Measurements from ENCODE around the gene SORCS1.

Gene SORCS1

DNA sequence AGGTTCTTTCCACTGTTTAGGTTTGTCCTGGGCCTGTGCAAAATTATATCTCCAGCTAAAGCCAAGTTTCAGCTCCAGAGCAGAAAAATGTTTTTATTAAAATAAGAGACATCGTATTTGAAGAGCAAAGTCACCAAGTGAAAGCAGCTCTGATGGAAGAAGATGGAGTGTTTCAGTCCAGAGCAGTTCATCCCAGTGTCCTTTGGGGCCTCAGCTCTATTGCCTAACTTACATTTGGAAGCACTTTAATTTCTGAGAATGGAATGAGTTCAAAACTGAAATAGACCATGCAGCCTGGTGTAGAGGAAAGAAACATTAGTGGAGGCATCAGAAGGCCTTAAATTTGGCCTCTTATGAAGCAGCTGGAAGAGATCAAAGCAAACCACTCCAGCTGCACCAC lies 545.2 kb downstream of the SORCS1 start:
- in situ Hi-C loops (cut with MboI; ENCODE audit: low sequenced_read_pairs) = no loop called here

DNA sequence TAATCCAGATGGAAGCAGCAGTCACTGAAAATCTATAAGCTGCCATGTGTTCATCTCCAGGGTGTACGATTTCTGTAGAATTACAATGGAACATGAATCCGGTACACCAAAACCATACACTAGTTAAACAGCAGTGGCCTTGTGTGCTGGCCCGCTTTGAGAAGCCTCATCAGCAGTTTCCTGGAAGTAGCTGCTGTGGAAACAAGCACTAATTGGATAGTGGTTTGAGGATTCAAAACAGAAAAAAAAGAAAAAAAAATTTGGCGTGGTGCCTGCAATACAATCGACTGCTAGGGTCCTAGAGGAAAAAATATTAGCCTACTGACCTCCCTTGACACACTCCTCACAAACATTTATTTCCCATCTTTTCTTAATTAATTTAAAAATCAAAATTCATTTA lies 545.9 kb downstream of the SORCS1 start:
- in situ Hi-C loops (cut with MboI; ENCODE audit: low sequenced_read_pairs) = no loop called here

DNA sequence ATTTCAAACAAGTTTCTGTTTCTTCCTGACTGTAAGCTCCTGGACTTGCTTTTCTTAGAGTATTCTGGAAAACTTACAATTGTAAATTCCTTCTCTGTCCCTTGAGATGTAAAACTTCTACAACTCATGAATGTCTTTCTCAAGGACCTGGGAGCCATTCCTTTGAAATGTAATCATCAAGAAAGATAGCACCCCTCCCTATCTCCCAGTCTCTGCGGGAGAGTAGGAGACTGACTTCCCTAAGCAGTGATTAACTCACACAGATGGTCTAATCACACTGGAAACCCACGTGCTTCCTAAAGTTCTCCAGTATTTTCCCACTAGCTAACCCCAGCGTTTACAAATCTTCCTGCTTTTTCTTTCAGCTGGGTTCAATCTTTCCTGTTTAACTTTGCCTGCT lies 549.4 kb downstream of the SORCS1 start:
- in situ Hi-C loops (cut with MboI; ENCODE audit: low sequenced_read_pairs) = no loop called here

DNA sequence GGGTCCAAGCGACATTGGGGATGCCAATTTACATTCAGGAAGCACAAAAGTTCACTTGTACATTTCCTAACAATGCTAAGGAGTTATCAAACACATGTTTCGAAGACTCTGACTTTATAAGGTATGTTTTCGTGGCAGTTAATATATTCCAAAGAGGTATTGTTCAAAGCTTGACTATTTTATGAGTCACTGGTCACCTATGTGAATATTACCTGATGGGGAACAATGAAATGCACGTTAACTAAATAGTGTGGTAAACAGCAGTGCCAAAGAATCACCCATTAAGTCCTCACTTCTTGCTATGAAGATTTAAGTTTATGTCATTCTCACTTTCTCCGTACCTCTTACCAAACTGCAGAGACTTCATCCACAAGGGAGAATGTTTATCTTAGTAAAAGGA lies 550.2 kb downstream of the SORCS1 start:
- in situ Hi-C loops (cut with MboI; ENCODE audit: low sequenced_read_pairs) = no loop called here

DNA sequence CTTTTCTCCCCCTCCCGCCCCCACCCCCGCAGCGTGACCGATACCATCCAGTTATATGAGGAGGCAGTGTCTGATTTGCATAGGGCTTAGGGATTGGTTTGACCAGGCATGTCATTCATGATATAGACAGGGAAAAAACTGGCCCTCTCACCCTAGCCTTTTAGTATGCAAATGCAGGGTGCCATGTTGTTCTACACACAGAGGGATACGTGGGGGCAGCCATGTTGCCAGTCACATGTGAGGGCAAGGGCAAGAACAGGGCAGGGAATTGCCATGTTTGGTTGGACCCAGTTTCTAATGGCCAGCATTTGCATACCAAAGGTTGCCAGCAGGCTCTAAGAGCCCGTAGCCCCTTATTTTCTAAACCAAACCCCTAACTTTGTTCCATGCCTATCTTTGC lies 552.1 kb downstream of the SORCS1 start:
- in situ Hi-C loops (cut with MboI; ENCODE audit: low sequenced_read_pairs) = no loop called here

DNA sequence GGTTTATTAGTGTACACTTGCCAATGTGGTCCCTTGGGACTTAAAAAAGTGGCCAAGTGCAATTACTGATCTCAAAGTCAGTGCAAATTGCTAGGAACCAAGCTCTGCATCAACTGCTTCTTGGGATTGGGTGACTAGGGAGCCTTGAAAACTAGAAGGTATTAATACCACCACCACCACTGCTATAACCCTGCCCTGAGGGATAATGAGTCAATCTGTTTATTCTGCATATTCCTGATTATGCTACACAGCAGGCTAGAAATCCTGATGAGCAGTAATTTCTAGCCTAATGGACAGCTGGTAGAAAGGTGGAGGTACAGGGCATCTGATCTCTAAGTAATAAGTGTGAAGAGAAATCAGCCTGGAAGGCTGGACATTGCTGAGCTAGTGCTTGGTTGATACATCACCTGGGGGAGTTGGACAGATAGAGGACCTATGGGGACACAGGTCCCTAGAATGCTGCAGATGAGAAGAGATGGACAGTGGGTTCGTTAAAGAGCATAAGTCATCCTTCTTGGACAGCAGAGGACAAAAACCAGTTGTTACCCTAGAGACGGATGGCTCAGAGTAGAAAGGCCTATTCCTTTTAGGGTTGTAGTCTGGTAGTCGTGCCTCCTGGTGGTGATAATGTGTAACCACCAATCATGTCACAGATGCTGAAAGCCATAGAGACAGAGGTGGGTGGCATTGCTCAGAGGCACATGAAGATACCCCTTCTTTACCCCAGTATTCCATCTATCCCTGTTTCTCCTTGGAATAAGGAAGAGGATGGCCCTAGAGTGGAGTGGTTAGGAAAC lies 554.8 kb downstream of the SORCS1 start:
- in situ Hi-C loops (cut with MboI; ENCODE audit: low sequenced_read_pairs) = no loop called here

DNA sequence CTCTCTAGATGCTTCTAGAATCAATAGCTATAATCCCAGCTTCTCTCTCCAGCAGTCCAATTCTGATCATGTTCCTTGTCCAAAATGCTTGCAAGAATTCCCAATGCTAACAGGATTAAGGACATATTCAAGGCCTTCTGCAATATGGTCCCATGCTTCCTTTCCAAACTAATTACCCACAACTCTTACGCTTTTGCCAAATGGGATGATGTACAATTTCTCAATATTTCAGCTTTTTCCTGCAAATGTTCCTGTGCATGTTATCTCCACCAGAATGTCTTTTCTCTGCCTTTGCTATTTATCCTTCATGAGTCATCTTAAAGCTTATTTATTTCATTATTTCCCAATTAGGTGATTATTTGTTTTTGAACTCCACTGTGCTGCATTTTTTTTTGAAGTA lies 556.4 kb downstream of the SORCS1 start:
- in situ Hi-C loops (cut with MboI; ENCODE audit: low sequenced_read_pairs) = no loop called here

DNA sequence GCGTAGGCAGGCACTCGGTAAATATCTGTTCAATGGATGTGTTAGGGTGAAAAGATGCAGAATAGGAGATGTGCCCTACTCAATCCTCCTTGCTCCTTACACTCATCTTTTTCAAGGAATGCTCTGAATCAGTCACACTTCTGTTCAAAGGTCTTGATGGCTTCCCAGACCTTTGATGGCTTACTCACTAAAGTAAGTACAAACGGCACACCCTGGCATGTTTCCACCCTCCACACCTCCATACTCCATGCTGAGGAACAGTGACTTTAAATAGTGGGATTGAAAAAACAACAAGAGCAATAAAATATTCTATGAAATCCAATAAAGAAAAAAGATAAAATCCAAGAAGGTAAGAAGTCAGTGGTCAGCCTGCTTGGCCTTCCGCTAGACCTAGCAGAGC lies 569.2 kb downstream of the SORCS1 start:
- in situ Hi-C loops (cut with MboI; ENCODE audit: low sequenced_read_pairs) = no loop called here

DNA sequence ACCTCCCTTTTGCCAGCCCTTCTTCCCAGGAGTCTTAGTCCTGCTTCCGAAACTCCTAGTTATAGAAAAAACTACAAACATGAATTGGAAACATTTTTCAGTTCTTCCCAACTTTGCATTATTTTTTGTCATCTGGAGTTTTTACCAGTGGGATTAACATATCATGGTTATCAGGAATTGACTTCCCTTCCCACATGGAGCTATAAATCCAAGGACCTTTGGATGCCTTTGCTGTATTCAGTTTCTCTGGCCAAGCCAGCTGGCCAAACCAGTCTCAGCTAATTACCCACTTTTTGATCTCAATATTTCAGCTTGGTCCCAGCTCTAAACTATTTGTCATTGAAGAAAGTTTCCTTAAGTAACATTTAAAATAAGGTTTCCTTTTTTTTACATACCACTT lies 570.6 kb downstream of the SORCS1 start:
- in situ Hi-C loops (cut with MboI; ENCODE audit: low sequenced_read_pairs) = no loop called here

DNA sequence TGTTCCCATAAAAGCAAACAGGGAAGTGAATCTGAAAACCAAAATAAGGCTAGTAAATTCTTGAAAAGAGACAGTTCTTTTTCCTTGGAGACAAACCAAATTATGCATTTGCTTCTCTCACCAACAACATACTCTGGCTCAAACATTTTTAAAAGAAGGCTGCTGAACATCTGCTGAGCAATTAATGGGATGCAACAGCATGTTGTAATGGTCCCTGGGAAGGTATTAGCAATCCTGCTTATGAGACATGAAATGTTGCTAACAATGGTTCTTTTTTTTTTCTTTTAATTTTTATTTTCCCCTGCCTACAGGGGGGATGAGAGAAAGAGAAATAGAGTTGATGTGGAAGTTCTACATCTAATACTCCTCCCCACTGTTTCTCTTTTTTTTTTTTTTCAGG lies 572.1 kb downstream of the SORCS1 start:
- in situ Hi-C loops (cut with MboI; ENCODE audit: low sequenced_read_pairs) = no loop called here

DNA sequence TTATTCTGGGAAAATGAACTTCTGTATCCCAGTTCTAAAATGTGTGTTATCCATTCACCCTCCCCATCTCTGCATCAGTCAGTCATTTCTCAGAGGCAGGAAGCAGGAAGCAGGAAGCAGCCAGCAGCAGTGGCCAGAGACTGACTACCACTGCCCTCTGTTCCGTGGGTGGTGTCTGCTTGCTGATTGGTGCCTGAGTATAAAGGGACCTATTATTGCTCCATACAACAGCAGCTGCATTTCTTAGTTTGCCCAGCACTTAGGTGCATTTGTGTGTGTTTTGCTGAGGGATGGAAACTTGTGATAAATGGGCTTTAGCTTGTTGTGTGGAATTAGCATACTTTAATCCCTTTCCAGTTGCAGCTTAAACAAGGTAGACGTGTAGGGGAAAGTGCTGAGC lies 582.2 kb downstream of the SORCS1 start:
- in situ Hi-C loops (cut with MboI; ENCODE audit: low sequenced_read_pairs) = no loop called here

DNA sequence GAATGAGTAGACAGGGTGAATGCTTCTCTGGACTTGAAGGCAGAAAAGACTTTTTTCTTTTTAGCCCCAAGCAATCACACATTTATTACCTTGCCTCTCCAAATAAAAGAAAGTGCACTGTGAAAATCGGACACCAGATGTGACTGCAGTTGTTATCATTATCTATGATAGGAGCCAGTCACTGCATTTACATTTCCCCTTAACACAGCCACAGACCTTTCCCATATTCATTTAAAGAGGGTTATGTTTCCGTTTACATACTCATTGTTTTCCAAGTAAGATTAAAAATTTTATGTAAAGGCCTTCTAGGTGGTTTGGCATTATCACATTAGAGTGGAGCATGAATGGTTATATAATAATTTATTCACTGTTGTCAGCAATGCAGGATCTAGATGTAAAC lies 586.8 kb downstream of the SORCS1 start:
- in situ Hi-C loops (cut with MboI; ENCODE audit: low sequenced_read_pairs) = no loop called here

DNA sequence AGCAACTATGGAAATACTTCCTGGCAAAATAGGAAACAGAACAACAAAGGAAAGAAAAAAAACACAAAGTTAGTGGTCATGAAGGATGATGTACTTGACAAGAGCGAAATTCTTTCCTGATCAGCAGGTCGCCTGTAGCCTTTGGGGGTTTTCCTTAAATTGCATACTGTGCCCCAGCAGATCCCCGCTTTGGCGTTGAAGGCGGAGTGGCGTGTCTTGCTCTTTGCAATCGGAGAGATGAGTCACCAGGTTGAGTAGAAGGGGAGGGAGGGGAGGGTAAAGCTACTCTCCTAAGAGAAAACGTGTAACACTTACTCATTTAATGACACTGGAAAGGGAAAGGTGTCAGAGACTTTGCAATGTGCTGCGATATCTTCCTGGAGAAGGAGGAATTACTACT lies 587.2 kb downstream of the SORCS1 start:
- in situ Hi-C loops (cut with MboI; ENCODE audit: low sequenced_read_pairs) = no loop called here

DNA sequence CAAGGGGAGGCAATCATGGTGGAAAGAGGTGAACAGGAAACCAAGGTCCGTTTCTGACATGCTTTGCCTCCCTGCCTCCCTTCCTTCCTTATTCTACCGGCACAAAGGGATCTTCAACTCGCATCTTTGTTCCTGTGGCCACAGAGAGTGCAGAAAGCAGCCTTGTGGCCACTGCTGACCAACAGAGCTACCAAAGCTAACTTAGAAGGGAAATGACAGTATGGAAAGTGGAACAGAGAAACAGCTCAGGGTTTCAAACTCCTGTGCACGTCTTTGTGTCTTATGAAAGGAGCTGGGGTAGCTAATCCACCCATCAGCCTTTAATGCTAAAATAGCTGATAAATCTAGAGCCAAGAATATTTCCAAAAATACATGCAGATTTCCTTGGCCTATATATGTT lies 588.0 kb downstream of the SORCS1 start:
- in situ Hi-C loops (cut with MboI; ENCODE audit: low sequenced_read_pairs) = no loop called here

DNA sequence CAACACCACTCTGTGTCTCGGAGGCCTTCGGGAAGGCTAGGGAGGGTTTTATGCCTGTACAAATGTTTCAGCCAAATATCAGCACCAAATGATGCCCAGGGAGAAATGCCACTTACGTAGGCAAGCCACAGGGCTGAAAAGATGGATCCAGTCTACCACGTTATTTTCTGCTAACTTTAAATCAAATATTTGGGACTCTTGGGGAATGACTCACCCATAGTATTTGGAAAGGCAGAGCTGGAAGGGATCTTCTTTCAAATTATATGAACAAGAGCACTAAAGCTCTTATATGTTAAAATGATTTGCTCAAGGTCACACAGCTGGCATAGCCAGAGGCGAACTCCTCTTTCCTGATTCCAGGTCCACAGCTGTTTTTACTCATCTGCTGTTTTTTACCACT lies 591.4 kb downstream of the SORCS1 start:
- in situ Hi-C loops (cut with MboI; ENCODE audit: low sequenced_read_pairs) = no loop called here

DNA sequence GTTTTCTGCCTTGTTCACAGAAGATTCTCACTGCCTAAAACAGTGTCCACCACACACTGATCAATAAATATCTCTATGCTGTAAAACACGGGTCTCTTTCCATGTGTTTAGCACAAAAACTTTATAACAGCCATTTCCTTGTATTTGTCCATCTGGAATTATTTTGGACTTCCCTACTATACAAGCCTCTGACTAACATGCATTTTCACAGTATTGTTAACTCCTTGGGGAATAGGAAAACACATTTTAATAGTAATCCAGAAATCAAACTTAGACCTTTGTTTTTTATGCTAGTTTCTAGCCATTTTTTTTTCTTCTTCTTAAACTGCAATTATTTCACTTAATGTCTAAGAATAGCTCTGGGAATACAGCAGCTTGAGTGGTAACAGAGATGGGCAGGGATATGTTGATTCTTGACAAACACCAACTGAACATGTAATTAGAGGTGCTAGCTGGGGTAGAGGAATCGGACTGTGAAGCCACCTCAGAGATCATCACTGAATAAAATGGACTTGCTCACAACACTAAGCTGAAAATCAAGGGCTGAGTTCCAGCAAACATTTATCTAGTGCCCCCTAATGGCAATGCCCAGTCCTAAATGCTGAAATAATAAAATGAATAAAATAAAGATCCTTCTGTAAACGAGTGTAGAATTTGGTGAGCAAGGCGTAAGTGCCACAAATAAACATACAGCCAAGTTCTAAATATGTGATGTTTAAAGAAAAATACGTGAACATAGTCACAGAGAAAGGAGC lies 593.1 kb downstream of the SORCS1 start:
- in situ Hi-C loops (cut with MboI; ENCODE audit: low sequenced_read_pairs) = no loop called here

DNA sequence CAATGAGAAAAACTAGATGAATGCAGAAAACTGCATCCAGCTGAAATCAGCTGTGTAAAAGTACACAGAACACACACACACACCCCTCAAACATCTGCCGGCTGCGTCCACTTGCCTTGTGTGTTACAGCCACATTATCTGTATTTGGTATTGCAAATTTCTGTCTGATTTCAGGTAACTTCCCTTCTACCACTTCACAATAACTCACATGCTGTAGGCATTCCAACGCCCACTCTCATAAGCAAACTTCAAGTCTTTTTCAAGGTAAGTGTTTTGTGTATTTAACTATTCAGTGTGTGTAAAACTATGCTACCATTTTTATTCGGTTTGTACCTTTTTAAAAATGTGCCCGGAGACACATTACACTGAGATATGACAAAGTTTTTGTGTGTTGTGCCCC lies 594.2 kb downstream of the SORCS1 start:
- in situ Hi-C loops (cut with MboI; ENCODE audit: low sequenced_read_pairs) = no loop called here

DNA sequence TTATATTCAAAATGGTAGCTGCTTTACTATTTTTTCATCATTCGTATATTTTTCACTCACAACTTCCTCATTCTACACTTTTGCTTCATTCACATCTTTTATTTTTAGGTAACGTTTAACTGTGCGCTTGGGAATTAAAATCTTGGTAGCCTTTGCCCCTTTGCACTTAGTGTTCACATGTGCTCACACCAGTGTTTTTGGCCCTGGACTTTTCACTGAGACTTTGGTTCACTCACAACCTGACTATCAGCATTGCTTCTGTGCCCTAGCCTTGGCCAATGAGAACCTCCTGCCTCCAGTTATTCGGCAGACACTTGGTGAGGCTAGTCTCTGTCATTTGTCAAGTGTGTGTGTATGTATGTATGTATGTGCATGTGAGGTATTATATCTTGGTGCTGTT lies 596.9 kb downstream of the SORCS1 start:
- in situ Hi-C loops (cut with MboI; ENCODE audit: low sequenced_read_pairs) = no loop called here

DNA sequence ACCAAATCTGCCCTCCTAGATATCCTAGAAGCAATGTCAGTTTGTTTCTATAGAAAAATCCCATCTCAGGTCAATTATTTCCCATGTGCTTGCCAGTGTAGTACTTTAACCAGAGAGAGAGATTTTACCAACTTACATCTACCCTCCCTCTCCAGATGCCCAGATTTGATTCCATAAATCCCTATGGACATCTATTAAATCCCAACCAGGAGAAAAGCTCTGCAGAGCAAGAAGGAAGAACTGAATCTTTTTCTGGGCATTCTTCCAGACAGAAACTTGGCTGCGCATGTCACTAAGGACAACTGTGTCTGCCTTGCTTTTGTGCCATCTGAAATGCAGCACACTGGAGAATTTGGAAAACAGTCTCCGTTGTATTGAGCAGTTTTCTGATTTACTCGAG lies 597.6 kb downstream of the SORCS1 start:
- in situ Hi-C loops (cut with MboI; ENCODE audit: low sequenced_read_pairs) = no loop called here

DNA sequence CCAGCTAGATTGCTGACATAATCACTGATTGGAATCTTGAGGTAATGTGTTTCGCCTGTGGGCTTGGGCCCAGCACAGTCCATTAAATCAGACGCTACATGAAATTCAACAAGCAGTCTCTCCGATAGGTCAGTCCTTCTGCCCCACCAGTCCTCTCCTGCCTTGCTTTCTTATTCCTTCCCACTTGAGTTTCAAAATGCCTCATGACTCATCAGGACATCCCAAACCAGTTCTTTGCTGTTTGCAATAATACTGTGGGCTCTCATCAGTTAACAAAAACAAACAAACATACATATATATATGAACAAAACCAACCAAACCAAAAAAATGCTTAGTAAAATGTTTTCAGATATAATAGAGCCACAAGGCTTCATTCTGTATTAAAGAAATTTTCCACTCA lies 599.0 kb downstream of the SORCS1 start:
- in situ Hi-C loops (cut with MboI; ENCODE audit: low sequenced_read_pairs) = no loop called here

DNA sequence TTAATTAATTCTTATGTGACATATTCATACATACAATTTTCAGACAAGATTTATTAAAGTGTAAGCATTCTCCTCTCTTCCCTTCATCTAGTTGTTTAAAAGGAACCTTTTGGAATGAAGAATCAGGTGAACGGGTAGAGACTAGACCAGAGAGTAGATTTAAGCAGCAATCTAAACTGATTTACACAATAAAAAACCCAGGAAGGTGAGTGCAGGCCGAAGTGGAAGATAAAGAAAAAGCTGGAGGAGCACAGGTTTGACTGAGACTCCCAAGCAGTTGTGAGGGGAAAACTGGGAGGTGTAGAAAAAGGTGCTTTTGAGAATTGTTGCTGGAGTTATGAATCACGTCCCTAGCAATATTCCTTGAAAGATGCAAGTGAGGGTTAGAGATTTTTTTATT lies 601.1 kb downstream of the SORCS1 start:
- in situ Hi-C loops (cut with MboI; ENCODE audit: low sequenced_read_pairs) = no loop called here

DNA sequence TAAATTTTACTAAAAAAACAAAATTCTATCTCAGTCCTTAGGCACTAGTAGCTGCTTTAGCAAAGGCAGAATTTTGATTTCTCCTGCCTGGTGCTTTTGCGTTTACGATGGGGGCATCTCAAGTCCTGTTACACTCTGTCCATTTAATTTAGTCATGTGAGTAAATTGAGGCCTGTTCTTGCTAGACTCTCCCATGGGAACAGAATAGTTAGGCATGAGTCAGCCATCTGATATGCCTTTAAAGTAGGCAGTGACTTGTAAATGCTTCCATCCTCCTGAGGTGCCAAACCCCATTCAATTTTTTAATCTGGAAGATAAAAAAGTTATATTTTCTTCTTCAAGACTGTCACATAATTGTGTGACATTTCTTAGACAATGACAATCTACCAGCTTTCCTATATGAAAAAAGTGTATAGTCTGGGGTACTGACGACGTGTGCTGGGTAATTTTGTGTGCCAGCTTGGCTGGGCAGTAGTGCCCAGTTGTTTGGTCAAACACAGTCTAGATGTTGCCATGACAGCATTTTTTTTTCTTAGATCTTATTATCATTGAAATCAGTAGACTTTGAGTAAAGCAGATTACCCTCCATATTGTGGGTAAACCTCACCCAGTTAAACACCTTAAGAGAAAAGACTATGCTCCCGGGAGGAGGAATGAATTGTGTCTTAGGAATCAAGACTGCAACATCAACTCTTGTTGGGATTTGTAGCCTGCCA lies 603.4 kb downstream of the SORCS1 start:
- in situ Hi-C loops (cut with MboI; ENCODE audit: low sequenced_read_pairs) = no loop called here
